Colonic mucosa (tissue), 4 donors: ENCODE measurements around the gene HOXD9. TPM values are rescaled to one million over a fixed set of nuclear protein-coding genes. Genes with fewer than 3 reads are reported as not detected.

Experiments
- DNase-seq: peaks from one replicate; pipeline ENCODE4 v3.0.0-alpha.2; 2020
- H3K27ac ChIP-seq: fragments of 200-600 bp; one replicate; pipeline ENCODE4 v1.8.0; 2021
- H3K27me3 ChIP-seq: fragments of 200-600 bp; one replicate; pipeline ENCODE4 v1.8.0; 2021
- H3K36me3 ChIP-seq: fragments of 200-600 bp; one replicate; pipeline ENCODE4 v1.8.0; 2021
- H3K4me1 ChIP-seq: fragments of 200-600 bp; one replicate; pipeline ENCODE4 v1.8.0; 2021; ENCODE audit warnings: mild to moderate bottlenecking
- H3K4me3 ChIP-seq: fragments of 200-600 bp; one replicate; pipeline ENCODE4 v1.8.0; 2021
- H3K9ac ChIP-seq, 2 donors: one replicate each; pipeline ENCODE4 v1.7.0; 2013; ENCODE audit warnings: control low read depth in 2 of 2, low read depth in 2 of 2, low read length in 2 of 2
- H3K9me3 ChIP-seq: fragments of 200-600 bp; one replicate; pipeline ENCODE4 v1.8.0; 2021
- intact Hi-C: fragments of 100-400 bp; cut with DNase I; formaldehyde crosslinking; loops from one replicate; pipeline ENCODE4 v1.14.1; 2022
- total RNA-seq, 2 donors: library from RNA; stranded (reverse); fragmentation: NEBNext Ultra II Directional in 1 of 2; extraction: Animal tissue kit (Norgen Biotek cat#: 25700) in 1 of 2; gene quantifications; one replicate each; pipeline ENCODE4 v1.2.1, GENCODE V29; 2021
- TF ChIP-seq, protein P1 (sequence below): fragments of 200-600 bp; IDR thresholded peaks from one replicate; pipeline ENCODE4 v1.8.0; 2022; ENCODE audit warnings: antibody characterized with exemption, mild to moderate bottlenecking
- donor health status: healthy.
- donor health status: DM: no; HTN: no; CAD: no.
- donor health status: DM: no; HTN: no; CAD: no.

The HOXD9 gene
- total RNA-seq, 2 donors from 2014 or later: 0.86 to 1.7 TPM

DNA sequence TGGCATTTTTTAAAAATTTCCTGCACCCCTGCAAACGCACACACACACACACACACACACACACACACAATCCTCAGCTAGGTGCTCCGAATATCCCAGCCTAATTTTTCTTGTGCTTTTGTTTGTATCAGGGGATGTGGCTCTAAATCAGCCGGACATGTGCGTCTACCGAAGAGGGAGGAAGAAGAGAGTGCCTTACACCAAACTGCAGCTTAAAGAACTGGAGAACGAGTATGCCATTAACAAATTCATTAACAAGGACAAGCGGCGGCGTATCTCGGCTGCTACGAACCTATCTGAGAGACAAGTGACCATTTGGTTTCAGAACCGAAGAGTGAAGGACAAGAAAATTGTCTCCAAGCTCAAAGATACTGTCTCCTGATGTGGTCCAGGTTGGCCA lies 28.2 kb upstream of the HOXD9 start:
- TF ChIP-seq, protein P1, sequence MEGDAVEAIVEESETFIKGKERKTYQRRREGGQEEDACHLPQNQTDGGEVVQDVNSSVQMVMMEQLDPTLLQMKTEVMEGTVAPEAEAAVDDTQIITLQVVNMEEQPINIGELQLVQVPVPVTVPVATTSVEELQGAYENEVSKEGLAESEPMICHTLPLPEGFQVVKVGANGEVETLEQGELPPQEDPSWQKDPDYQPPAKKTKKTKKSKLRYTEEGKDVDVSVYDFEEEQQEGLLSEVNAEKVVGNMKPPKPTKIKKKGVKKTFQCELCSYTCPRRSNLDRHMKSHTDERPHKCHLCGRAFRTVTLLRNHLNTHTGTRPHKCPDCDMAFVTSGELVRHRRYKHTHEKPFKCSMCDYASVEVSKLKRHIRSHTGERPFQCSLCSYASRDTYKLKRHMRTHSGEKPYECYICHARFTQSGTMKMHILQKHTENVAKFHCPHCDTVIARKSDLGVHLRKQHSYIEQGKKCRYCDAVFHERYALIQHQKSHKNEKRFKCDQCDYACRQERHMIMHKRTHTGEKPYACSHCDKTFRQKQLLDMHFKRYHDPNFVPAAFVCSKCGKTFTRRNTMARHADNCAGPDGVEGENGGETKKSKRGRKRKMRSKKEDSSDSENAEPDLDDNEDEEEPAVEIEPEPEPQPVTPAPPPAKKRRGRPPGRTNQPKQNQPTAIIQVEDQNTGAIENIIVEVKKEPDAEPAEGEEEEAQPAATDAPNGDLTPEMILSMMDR: no peak
- H3K4me3 ChIP-seq: no peak overlapping the region
- intact Hi-C loops: no loop called here
- no peaks in the 10 kb centered on the region for H3K36me3 ChIP-seq
- peaks cover 4% of the 10 kb centered on the region for H3K4me1 ChIP-seq
- H3K27me3 ChIP-seq: peaks cover 99% of the 10 kb centered on the region
- no peaks in the 10 kb centered on the region for H3K9me3 ChIP-seq
- H3K27ac ChIP-seq: no peak overlapping the region
- H3K9ac ChIP-seq: no peak overlapping the region
- no peak for DNase-seq

DNA sequence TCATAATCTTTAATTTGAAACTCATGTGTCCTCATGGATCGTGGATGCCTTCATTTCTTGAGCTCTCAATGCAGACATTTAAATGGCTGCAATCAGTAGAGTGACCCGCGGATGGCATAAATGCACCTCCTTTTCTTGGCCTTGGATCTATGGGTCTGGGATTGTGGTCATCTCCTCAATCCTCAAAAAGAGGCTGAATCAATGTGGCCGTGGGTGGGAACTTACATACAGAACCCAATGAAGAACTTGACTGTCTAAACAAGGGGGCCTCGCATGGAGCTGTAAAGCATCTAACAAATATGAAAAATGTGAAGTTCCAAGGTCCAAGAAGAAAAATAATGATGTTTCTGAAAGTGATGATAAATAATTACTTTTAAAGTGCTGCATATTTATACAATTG lies 27.1 kb upstream of the HOXD9 start:
- intact Hi-C loops: no loop called here
- no peaks in the 10 kb centered on the region for H3K36me3 ChIP-seq
- no peak overlapping the region for H3K9ac ChIP-seq
- H3K27me3 ChIP-seq: peaks cover 99% of the 10 kb centered on the region
- H3K4me1 ChIP-seq: peaks cover 4% of the 10 kb centered on the region
- H3K27ac ChIP-seq: no peak overlapping the region
- no peaks in the 10 kb centered on the region for H3K9me3 ChIP-seq
- peak; percentile 9 for DNase-seq
- TF ChIP-seq, protein P1: no peak
- H3K4me3 ChIP-seq: no peak overlapping the region

DNA sequence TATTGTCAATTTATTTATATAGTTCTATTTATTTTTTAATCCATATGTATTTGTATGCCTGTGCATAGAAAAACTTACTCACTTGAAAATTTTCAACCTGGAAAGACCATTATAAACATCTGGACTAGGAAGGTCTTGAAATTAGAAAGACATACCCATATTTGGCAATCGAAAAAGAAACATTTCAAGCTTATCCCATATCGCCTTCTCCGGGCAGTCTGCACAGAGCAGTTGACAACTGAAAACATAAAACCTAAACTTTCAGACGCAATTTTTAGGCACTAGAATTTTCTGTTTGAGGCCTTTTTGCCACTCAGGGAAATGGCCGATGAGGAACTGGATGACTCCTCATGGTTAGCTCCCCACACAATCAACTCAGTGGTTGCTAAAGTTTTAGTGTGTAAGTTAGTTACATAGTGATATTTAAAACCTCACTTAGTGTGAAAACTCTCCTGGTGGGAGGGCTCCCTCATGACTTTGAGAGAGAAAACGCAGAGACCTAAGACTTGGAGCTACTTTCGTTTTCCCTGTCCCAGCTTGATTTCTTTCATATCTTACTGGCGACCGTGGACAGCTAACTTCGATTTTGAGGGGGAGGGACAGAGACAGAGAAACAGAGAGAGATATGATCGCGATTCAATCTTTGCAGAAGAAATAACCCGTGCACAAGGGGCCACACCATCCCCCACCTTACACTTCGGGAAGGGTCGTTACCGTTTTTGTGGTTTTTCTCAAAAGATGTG lies 26.1 kb upstream of the HOXD9 start:
- intact Hi-C loops: no loop called here
- Histone ChIP-seq H3K9me3 (no peaks in the 10 kb centered on the region), H3K9ac (no peak overlapping the region), H3K4me1 (peaks cover 4% of the 10 kb centered on the region), H3K27me3 (peaks cover 94% of the 10 kb centered on the region), H3K4me3 (peak overlapping the region; percentile 34), H3K27ac (no peak overlapping the region), H3K36me3 (no peaks in the 10 kb centered on the region)
- peak; percentile 20 for DNase-seq
- TF ChIP-seq, protein P1: no peak

DNA sequence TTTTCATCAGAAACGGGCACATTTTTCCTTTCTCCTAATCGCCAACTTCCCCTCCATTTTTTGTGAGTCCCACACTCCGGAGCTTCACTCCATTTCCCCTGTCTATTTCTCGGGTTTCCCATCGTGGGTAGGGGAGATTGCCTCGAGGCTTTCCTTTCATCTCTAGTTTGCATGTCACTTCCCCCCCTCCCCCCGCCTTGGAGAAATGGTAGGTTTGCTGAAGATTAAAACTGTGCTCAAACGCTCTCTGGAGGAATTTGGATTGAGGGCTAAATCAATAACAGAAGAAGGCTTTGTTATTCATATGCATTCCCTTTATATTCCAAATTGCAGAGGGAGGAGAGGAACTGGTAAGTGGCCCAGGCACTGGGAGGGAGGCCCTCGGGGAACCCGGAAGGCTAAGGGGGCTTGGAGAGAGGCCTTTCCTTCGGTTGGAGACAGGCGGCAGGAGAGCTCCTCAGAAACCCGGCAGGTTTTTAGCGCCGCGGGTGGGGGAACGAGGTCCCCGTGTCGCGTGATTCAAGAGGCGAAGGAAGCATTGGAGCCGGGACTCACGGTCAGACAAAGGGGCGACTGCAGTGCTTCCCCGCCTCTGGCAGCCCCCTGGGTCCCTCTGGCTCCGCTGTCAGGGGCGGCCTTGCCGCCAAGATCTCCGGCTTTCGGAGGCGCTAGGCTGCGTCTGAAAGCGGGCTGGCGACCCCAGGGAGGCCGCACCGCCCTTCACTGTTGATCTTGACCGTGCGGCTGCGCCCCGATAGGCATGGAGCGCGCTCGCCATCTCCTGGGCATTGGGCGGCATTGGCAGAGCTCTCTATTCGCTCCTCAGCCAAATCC lies 25.3 kb upstream of the HOXD9 start:
- H3K27me3 ChIP-seq: peaks cover 94% of the 10 kb centered on the region
- no peaks in the 10 kb centered on the region for H3K36me3 ChIP-seq
- no peaks in the 10 kb centered on the region for H3K9me3 ChIP-seq
- peak; percentile 75 for DNase-seq
- H3K27ac ChIP-seq: no peak overlapping the region
- H3K4me3 ChIP-seq: peak overlapping the region; percentile 34
- intact Hi-C loops: no loop called here
- peaks cover 4% of the 10 kb centered on the region for H3K4me1 ChIP-seq
- TF ChIP-seq, protein P1: peak; percentile 80
- H3K9ac ChIP-seq: no peak overlapping the region

DNA sequence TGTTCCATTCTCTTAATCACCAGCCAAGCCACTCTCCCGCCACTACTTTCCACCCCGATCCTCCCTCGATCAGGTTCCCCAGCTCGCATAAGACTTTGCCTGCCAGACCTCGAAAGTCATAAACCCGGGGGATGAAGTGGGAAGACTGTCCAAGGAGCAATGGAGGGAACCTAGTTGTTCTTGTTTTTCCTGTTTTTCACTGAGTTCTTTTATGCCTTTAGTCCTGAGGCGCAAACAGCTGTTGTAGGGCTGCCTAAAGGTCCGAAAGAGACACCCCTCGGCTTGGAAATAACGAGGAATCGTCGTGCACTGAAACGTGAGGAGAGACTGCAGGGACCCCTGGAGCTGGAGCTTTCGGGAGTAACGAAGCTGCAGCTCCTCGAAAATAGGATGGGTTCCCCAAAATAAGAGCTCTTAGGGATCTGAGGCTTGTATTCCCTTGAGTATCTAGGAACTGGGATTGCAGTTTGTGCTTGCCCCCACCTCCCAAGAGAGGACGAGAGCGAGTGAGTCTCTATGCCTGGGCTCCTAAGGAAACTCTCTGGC lies 24.6 kb upstream of the HOXD9 start:
- no peak overlapping the region for H3K27ac ChIP-seq
- peak overlapping the region; percentile 5 for H3K4me3 ChIP-seq
- TF ChIP-seq, protein P1: no peak
- peaks cover 92% of the 10 kb centered on the region for H3K27me3 ChIP-seq
- DNase-seq: no peak
- no peaks in the 10 kb centered on the region for H3K36me3 ChIP-seq
- intact Hi-C loops: no loop called here
- H3K4me1 ChIP-seq: peaks cover 4% of the 10 kb centered on the region
- no peak overlapping the region for H3K9ac ChIP-seq
- H3K9me3 ChIP-seq: no peaks in the 10 kb centered on the region
